Tibial nerve (tissue), 4 donors: ENCODE data around the gene PPCDC.

Experiments used
- CTCF ChIP-seq, 5 experiments: fragments of 200-600 bp in 3 of 5; fragments of 450-650 bp in 2 of 5; sonication (generic) in 3 of 5; IDR thresholded peaks; one replicate each; pipeline ENCODE4 v1.5.1; 2016 to 2019; ENCODE audit warnings: antibody characterized with exemption in 5 of 5, mild to moderate bottlenecking in 3 of 5, moderate library complexity in 2 of 5
- EP300 ChIP-seq, 2 donors: sonication (generic); formaldehyde crosslinking; IDR thresholded peaks; one replicate each; pipeline ENCODE4 v1.6.1; 2017; ENCODE audit warnings: antibody characterized with exemption in 2 of 2, mild to moderate bottlenecking in 1 of 2
- POLR2A ChIP-seq, 2 donors: fragments of 450-650 bp; IDR thresholded peaks; one replicate each; pipeline ENCODE4 v1.6.1; 2017; ENCODE audit warnings: antibody characterized with exemption in 2 of 2, mild to moderate bottlenecking in 2 of 2, moderate library complexity in 2 of 2

- TF ChIP-seq EP300 (IDR thresholded peaks at IDR 0.05): no peak
- TF ChIP-seq CTCF (IDR thresholded peaks at IDR 0.05): no peak
- TF ChIP-seq POLR2A (IDR thresholded peaks at IDR 0.05): no peak
Observed at GRCh38 chr15:74992619-74993018, 30.8 kb upstream of the PPCDC start.
